ENCODE results near the gene MRPS9. TPM values are rescaled to one million over a fixed set of nuclear protein-coding genes. Genes with fewer than 3 reads are reported as not detected.

Gene MRPS9
- total RNA-seq (2022; extraction: Qiagen RNA extraction) = 28.2 to 33.8 TPM (median 28.6 TPM) in 5 replicates

GRCh38 chr2:105037572-105038382 lies at the start of gene MRPS9:
TSS of gene MRPS9 (plus strand) at chr2:105038069. CDS start at chr2:105038093, 24 bp downstream.

Other genes with a start within 250 kb of the MRPS9 start
- gene POU3F3, start 184.0 kb upstream of the MRPS9 start, total RNA-seq (2022; extraction: Qiagen RNA extraction) = 0.02 TPM in 2 of 5 replicates, not detected in the others
- gene GPR45, start 203.7 kb downstream of the MRPS9 start, total RNA-seq (2022; extraction: Qiagen RNA extraction) = 0.06 TPM in 1 of 5 replicates, not detected in the others

Measured in A549 treated with AZD2906 at 1 μM for 4 hours (cell line).